Lower leg skin (tissue), 4 donors: ENCODE results near the gene PTK6. TPM values are rescaled to one million over a fixed set of nuclear protein-coding genes. Genes with fewer than 3 reads are reported as not detected.

ENCODE experiments used
- DNase-seq, 2 donors: peaks; one replicate each; pipeline ENCODE4 v3.0.0-alpha.2; 2019; ENCODE audit warnings: low spot score in 2 of 2
- H3K4me3 ChIP-seq: fragments of 200-600 bp; sonication (generic); 2 replicates; pipeline ENCODE4 v1.5.1; 2017; ENCODE audit warnings: mild to moderate bottlenecking, low read depth; ENCODE audit not compliant: poor library complexity, severe bottlenecking
- POLR2A ChIP-seq, 2 donors: fragments of 450-650 bp; IDR thresholded peaks; one replicate each; pipeline ENCODE4 v1.6.1; 2016 to 2017; ENCODE audit warnings: antibody characterized with exemption in 2 of 2, mild to moderate bottlenecking in 1 of 2, moderate library complexity in 1 of 2
- whole genome bisulfite sequencing, 2 donors: methylation state at CpG; one replicate each; pipeline ENCODE4 v1.1.5; 2018; 5-methylcytosine and 5-hydroxymethylcytosine counted together
- intact Hi-C: fragments of 100-400 bp; cut with DNase I; formaldehyde crosslinking; loops from one replicate; pipeline ENCODE4 v1.15.0; 2023; ENCODE audit warnings: low total_unique reads
- total RNA-seq, 4 donors: library from RNA; depleted of rRNA; stranded (reverse); fragments of >200 nt; gene quantifications; one replicate each; pipeline ENCODE4 v1.1.0, GENCODE V29; 2016
- TF ChIP-seq, protein P1 (sequence below), 3 donors: fragments of 450-650 bp; IDR thresholded peaks; one replicate each; pipeline ENCODE4 v1.5.1; 2016; ENCODE audit warnings: antibody characterized with exemption in 3 of 3, mild to moderate bottlenecking in 3 of 3, moderate library complexity in 2 of 3

PTK6 gene
- total RNA-seq, 4 donors from 2014 or later = 72.4 to 101 (median 79.9) TPM

GRCh38 chr20:63500151-63500901 is 36.9 kb downstream of the PTK6 start:
- no peak for DNase-seq
- WGBS, 2 donors = 72% methylated on average over 19 to 24 of the region's 24 CpGs
- intact Hi-C loops = no loop called here

GRCh38 chr20:63499338-63499969 is 37.7 kb downstream of the PTK6 start:
- WGBS, 2 donors = 0% methylated on average over 4 of the region's 48 CpGs; no CpG with 5 or more reads in 1 of the 2 donors
- no peak overlapping the region for H3K4me3 ChIP-seq
- no peak for DNase-seq
- TF ChIP-seq, protein P1, sequence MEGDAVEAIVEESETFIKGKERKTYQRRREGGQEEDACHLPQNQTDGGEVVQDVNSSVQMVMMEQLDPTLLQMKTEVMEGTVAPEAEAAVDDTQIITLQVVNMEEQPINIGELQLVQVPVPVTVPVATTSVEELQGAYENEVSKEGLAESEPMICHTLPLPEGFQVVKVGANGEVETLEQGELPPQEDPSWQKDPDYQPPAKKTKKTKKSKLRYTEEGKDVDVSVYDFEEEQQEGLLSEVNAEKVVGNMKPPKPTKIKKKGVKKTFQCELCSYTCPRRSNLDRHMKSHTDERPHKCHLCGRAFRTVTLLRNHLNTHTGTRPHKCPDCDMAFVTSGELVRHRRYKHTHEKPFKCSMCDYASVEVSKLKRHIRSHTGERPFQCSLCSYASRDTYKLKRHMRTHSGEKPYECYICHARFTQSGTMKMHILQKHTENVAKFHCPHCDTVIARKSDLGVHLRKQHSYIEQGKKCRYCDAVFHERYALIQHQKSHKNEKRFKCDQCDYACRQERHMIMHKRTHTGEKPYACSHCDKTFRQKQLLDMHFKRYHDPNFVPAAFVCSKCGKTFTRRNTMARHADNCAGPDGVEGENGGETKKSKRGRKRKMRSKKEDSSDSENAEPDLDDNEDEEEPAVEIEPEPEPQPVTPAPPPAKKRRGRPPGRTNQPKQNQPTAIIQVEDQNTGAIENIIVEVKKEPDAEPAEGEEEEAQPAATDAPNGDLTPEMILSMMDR (IDR thresholded peaks at IDR 0.05) = no peak
- TF ChIP-seq POLR2A (IDR thresholded peaks at IDR 0.05) = no peak
- intact Hi-C loops = no loop called here

More at GRCh38 chr20:63500151-63500901, 36.9 kb downstream of the PTK6 start:
- no peak overlapping the region for H3K4me3 ChIP-seq
- TF ChIP-seq POLR2A (IDR thresholded peaks at IDR 0.05) = no peak
- TF ChIP-seq, protein P1 (IDR thresholded peaks at IDR 0.05) = no peak

- 1% methylated on average over 32 of the region's 58 CpGs; no CpG with 5 or more reads in 1 of the 2 donors for WGBS, 2 donors
- DNase-seq = no peak
- no peak within 1 kb of the TSS for H3K4me3 ChIP-seq
- intact Hi-C loops = no loop called here
- TF ChIP-seq POLR2A (IDR thresholded peaks at IDR 0.05) = no peak
- TF ChIP-seq, protein P1 (IDR thresholded peaks at IDR 0.05) = no peak
Observed at GRCh38 chr20:63498960-63499337, 38.2 kb downstream of the PTK6 start, which contains the start of gene EEF1A2. Gene EEF1A2 (minus strand): TSS chr20:63499083. CDS start chr20:63497763, 1,320 bp downstream.

DNA sequence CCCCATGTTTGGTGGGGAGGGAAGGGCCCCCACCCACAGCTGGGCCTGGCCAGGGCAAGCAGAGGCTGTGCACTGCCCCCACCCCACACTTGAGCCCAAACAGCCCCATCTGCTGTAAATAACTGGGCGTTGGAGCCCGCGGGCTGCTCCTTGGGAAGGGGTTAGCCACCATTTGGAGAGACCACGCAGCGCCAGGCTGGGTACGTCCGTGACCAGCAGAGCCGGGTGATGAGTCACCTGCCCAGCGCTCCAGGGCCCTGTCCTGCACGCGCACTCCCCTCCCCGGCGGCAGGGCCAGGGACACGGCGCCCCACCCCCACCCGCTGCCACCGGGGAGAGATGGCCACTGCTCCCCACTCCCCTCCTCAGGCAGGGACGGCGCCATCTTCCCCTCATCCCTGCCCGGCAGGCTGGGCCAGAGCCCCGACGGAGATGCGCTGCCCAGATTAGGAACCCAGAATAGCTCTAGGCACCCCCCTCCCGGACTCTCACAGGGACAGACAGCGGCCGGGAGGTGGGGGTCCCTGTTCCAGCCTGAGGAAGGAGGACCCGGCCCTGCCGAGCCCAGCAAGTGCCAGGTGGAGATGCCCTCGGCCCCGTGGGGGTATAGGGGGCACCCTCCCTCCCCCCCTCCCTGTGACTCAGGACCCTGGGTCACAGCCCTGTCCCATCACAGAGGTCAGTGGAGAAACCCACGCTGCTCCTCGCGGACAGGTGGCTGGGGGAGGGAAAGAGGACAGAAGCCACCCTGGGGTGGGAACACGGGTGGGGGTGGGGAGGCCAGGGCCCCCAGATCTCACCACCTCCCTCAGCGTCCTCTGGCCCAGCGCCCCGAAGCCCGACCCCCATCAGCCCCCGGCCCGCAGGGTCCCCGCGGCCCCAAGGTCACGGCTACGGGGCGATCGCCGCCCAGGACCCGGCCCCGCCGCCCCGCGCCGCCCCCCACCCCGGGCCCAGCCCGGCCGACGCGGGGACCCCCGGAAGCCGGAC is 38.9 kb downstream of the PTK6 start:
- DNase-seq = no peak
- WGBS, 2 donors = 2 to 3% methylated on average over 11 to 24 of the region's 60 CpGs
- intact Hi-C loops = no loop called here
- TF ChIP-seq POLR2A (IDR thresholded peaks at IDR 0.05) = no peak
- TF ChIP-seq, protein P1 (IDR thresholded peaks at IDR 0.05) = no peak
- H3K4me3 ChIP-seq = no peak overlapping the region

DNA sequence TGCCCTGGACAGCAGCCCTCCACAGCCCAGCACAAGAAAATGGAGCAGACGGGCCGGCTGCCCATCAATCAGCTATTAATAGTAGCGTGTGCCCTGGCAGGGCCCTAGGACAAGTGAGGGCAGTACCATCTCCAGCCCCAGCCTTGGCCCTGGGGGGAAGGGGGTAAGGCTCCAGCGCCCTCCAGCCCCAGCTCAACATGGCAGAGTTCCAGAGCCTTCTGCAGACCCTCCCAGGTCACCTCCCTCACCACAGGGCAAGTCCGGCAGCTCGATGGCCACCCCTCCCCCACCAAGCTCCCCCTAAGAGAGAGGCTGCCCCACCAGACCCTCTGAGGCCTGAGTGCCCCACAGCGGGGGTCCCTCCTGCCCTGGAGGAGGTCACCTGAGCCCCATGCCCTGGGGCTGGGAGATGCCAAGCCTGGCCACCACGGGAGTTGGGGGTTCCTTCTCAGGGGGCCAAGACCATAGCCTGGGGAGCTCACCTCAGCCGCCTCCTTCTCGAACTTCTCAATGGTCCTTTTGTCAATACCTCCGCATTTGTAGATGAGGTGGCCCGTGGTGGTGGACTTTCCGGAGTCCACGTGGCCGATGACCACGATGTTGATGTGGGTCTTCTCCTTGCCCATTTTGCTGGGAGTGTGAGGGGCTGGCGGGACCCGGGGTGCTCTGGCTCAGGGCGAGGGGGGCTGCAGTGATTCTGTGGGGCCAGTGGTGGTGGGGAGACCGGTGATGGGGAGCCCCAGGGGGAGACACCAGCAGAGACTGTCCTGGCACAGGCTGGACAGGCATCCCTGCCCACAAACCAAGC is 39.8 kb downstream of the PTK6 start:
- no peak for DNase-seq
- no peak overlapping the region for H3K4me3 ChIP-seq
- whole genome bisulfite sequencing, 2 donors = 55 to 58% methylated on average over 20 of the region's 20 CpGs
- intact Hi-C loops = no loop called here
- TF ChIP-seq POLR2A (IDR thresholded peaks at IDR 0.05) = no peak
- TF ChIP-seq, protein P1 (IDR thresholded peaks at IDR 0.05) = no peak
